HG03354 (cell line): ENCODE data around the gene SLC38A10.

Source experiments
- ATAC-seq: cut with Tn5 transposase; IDR thresholded peaks from one replicate; pipeline ENCODE4 v1.9.1; 2021; ENCODE audit warnings: mild to moderate bottlenecking; ENCODE audit not compliant: unreplicated experiment, poor library complexity, severe bottlenecking

SLC38A10 gene

DNA sequence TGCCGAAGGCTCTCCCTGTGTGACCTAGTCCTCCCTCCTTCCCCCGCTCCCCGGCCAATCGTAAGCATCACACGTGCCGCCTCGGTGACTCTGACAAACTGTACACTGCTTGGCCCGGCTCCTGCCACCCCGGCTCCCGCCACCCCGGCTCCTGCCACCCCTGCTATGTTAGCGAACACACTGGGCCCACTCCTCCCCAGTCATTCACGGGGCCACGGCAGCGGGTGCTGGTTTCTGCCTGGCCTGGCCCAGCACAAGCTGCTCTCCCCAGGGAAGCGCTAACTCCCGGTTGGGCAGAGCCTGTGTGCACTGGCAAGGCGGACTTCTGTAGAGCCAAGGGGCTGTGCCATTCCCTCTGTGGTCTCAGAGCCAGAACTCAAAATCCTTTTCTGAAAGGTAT, 34.0 kb downstream of the SLC38A10 start:
- ATAC-seq: no peak

DNA sequence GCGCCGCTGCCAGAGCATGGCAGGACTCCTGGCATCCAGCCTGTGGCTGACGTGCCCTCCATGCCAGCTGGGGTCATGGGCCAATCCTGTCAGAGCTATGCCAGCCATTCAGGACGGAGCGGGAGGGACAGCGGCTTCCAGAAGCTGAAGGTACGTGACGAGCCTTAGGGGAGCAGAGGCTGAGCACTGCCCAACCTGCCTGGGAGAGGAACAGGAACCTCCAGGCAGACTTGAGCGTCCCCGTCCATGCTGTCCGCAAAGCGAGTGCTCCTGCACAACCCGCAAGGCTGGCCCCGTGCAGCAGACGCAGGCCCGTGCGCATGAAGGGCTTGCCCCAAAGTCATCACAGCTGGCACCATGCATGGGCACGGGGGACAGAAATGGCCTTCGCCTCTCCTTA, 34.5 kb downstream of the SLC38A10 start:
- no peak for ATAC-seq

DNA sequence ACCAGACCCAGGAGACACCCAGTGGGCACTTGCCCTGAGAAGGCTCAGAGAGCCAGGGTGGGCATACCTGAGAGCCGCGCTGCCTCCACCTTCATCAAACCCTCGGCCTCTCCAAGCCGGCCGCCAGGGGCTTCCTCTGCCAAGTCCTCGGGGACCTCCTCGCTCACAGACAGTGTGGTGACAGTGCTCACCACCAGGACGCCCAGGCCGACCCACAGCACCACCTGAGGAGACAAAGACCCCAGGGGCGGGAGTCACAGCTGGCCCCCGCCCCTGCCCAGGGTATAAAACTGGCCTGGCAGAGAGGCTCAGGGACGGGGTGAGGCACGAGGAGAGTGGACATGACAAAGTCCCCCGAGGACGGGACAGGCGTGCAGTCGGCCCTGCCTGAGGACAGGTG, 34.9 kb downstream of the SLC38A10 start:
- no peak for ATAC-seq

DNA sequence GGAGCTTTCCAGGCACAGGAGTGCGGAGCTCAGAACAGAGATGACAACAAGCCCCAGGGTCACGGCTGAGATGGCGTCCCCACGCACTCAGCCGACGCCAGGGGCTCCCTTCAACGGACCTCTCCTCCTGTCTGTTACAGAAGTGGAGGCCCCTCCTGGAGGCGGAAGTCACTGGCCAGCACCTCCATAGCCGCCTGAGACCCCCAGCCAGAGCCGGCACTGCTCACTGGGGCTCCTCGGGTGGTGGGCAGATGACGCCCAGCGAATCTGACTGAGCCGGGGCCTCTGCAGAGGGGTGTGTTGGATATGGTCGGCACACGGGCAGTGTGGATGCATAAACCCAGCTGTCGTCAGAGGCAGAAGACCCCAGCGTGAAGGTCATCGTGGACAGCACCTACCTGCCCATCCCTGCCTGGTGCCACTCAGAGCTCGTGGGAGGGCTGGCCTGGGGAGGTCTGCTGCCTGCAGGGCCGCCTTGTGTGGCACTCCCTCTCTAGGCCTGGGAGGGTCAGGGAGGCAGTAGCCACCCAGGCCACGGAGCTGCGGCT, 36.0 kb downstream of the SLC38A10 start:
- no peak for ATAC-seq

DNA sequence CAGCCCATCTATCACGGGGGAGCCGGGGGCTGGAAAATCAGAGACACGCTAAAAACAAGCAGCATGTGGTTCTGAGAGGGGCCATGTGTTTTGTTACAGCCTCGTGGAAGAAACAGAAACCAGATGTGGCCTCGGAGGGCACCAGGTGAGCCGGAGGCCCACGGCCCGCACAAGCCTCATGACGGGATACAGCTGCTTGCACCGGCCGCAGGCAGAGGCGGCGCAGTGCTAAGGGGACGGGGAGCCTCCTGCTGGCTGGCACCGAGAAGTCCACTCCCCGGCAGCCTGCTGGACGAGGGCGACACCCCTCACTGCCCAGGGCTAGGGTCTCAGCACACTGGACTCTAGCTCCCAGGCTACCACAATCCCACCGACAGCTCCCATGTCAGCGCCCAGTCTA, 36.8 kb downstream of the SLC38A10 start:
- no peak for ATAC-seq

DNA sequence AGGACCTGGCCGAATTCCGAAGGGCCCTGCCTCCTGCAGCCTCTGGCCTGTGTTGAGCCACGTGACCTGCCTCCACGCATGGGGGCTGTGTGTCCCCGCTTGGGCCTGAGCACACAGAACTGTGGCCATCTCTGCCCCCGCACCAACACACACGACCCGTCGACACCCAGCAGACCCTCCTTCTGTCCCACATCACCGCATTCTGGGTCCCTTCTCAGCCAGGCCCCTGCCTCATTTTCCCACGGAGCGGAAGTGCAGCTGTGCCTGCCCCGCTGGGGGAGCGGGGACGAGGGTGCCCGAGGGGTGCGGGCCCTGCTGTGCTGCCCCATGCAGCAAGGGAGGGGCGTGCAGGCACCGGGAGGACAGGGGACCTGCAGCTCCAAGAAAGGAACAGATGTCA, 37.6 kb downstream of the SLC38A10 start:
- no peak for ATAC-seq

DNA sequence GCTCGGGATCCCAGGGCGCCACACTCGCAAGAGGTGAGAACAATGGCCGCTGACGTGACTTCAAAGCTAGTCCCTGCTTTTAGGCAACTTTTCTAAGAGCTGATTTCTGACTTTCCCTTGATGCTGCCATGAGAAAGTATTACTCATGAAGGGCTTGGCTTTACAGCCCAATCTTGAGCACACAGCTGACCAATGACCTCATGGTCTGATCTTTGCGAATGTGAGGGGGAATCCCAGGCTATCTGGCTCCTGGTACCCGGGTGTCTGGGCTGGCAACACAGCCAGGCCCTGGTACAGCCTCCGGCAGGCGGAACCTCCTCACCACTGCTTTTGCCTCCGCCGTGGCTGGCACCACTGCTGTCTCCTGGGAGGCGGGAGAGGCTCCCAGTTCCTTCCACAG, 38.5 kb downstream of the SLC38A10 start:
- no peak for ATAC-seq

DNA sequence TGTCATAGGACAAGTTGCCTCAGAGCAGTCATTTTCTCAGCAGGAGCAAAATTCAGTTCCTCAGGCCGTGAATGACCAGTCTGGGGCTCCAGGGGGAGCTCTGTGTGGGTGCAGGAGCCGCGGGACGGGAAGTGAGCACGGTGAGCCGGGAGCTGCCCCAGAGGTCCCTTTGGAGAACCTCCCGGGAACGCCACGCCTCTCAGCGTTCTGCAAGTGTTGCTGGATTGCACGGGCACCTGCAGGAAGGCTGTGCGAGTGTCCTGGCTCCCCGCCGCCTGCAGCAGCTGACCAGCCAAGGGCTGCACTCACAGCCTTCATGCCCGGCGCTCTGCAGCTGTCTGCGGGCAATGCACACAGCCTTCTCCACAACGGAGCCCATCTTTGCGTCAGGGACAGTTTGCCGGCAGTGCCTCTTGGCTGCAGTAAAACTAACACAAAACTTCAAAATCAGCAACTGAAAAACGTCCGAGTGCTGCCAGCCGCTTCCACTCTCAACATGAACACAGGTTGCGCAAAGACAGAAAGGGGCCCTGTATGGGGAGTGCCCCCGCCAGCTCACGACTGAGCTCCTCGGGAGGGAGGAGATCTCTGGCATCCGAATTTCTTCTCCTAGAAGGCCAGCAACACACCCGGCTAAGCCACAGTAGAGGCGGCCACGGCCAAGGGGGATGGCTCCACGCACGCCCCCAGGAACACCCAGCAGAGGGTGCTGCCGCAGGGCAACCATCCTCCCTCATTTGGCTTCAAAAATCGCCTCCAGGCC, 40.0 kb downstream of the SLC38A10 start:
- no peak for ATAC-seq

DNA sequence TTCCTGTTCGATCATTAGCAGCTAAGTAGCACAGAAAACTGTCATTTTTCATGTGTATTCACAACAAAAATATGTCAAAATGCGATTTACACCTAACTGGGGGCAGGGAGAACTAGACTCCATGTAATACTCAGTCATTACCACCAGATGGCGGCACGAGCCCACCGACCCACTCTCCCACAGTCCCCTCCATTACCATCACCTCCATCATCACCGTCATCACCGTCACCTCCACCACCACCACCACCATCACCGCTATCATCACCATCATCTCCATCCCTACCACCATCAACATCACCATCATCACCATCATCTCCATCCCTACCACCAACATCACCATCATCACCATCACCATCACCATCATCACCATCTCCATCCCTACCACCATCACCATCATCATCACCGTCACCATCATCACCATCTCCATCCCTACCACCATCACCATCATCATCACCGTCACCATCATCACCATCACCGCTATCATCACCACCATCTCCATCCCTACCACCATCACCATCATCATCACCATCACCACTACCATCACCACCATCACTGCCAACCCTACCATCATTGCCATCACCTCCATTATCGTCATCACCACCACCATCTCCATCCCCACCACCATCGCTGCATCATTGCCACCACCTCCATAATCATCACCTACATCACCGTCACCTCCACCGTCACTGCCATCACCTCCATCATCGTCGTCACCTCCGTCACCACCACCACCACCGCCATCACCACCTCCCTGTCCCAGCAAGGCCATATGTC, 41.6 kb downstream of the SLC38A10 start:
- no peak for ATAC-seq

DNA sequence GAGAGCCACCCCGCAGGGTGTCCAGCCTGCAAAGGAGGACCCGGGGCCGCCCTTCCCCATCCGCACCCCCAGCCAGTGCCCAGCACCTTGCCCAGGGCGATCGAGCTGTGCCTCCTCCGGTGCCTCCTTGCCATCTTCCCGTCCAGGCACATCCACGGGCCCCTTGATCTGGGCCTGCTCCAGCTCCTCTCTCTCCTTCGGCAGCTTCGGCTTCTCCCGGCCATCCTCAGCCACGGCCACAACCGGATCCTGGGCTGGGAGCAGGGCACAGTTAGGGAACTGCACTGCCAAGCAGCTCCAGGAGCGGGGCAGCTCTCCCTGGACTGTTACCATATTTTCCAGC, 42.1 kb downstream of the SLC38A10 start:
- ATAC-seq: no peak

DNA sequence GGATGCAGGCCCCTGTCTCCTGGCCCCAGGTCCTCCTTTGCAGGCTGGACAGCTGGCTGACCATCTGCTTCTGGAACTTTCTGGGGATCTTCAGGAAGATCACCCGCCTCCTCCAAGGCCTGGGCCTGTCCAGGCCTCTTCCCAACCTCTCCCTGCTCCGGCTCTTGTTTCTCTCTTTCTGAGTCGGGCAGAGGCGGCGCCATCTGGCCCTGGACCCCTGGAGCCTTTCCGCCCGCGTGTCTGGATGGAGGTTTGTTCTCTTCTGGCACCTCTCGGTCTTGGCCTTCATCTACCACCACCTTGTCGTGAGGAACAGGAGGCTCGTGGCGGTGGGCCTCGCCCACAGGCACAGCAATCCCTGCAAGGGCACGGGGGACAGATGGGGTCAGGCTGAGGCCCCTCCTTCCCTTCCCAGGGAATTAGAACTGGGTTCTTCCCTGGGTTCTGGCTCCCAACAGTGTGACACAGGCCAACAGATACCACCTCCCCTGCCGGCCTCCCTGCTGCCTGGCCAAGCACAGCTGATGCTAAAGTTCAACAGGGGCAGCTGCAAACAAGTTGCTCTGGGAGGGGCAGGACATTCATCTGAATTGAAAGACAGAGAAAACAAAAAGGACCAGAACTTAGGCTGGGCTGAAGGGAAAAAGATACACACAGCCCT, 42.7 kb downstream of the SLC38A10 start:
- no peak for ATAC-seq

DNA sequence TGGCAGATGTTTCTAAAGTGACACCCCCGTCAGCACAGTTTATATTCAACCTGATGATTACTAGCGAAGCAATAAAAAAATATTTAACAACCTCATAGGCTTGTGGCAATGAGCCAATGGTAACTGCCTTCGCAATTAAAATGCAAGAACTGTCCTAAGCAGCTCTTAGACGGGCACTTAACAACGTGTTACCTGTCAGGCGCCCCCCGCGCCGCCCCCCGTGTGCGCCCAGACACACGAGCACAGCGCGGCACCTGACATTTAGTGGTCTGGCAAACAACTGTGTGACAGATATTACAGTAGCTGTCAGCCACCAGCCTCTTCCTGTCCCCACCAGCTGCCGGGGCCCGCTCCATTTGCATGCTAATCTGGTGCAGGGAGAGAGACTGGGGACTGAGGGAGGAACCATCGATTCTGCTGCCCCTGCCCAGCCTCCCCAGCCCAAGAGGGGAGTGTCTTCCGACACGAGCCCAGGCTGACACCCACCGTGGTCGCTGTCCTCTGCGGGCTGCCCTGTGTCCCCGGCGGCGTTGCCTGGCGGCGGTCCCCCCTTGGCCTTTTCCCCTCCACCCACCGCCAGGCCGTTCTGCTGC, 43.3 kb downstream of the SLC38A10 start:
- ATAC-seq: no peak

DNA sequence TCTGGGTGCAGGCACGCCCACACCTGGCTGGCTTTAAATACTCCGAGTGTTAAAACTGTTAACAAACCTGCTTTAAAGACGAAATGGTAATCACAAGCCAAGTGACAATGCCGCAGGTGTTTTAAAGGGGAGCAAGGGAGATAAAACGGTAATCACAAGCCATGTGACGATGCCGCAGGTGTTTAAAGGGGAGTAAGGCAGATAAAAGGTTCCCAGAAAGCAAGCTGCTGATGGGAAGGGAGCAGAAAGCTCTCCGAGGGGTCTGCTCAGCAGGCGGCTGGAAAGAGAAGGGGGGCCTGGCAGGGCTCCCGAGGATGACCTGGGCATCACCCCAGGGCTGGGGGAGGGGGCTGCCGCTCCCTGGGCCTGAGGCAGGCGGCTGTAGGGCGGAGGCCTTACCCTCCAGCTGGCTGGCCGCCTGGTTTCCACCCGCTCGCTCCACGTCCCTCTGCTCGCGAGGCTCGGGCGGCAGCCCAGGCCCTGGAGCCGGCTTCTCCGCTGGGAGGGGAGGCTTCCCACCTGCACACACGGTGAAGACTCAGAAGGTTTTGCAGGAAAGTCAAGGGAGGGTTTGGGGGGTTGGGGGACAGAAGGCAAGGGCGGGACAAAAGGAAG, 43.9 kb downstream of the SLC38A10 start:
- no peak for ATAC-seq

DNA sequence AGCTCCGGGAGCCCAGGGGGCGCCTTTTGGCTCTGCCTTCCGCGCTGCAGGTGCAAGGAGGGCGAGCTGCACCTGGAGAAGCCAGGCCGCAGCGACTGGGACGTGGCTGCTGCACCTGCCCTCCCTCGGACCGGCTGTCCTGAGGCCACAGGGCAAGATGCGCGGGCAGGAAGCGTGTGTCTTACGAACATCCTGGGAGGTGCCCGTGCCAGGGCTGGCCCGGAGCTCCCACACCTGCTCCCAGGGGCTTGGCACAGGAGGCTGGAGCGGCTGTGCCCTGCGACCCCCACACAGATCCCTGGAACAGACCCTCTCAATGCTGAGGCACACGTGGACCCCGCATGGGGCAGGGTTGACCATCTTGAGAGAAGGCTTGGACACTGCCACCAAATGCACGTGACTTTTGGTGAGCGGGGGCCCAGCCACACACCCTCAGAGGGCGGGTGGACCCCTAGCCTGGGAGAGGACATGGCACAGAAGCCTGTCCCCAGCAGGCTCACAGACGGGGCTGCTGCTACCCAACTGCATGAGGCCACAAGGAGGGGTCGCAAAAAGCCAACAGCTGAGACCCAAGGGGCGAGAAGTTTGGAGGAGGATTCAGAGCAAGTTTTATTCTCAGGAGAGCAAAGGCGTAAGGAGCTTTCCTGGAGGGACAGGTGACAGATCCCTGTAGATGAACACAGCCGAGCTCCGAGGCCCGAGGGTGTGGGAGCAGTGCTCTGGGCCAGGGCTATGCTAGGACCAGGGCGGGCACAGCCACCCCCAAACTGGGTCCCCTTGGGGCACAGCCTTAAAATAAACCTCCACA, 44.6 kb downstream of the SLC38A10 start:
- no peak for ATAC-seq

DNA sequence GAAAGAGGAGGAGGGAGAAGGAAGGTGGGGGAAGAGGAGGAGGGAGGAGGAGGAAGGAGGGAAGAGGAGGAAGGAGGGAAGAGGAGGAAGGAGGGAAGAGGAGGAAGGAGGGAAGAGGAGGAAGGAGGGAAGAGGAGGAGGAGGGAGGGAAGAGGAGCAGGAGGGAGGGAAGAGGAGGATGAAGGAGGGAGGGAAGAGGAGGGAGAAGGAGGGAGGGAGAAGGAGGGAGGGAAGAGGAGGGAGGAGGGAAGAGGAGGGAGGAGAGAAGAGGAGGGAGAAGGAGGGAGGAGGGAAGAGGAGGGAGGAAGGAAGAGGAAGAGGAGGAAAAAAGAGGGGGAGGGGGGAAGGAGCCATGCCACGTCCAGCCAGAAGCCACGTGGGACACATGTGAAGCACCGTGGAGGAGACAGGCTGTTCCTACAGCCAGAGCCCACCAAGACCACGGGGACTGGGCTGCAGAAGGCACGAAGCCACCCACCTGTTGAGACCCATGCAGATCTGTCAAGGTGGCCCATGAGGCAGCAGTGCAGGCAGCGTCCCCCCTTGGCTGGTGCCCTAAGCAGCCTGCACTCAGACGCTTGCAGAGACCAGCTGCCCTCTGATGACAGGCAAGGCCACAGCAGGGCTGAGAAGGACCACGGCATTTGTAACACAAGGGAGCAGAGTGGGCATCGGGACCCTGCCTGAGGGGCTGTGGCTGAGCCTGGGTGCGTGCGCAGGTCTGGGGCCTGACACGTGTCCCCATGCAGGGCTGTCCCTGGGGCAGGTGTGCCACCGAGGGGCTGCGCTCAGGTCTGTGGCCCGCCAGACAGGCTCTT, 45.7 kb downstream of the SLC38A10 start:
- ATAC-seq: no peak

DNA sequence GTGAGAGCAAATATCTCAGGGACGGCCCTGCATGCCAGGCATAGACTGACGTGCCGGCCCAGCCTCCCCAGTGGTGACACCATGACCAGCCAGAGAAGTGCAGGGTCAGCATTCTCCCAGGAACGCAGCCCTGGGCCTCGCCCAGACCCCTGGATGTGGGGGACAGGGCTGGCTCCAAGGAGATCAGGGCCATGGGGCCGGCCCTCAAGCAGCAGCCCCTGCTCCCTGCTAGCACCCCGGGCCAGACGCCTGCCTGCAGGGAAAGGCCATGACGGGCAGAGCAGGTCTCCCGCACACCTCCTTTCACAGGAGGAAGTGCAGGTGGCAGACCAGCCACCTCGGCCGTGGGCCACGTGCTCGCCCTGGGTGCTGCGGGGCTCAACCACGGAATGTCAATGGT, 46.5 kb downstream of the SLC38A10 start:
- no peak for ATAC-seq

DNA sequence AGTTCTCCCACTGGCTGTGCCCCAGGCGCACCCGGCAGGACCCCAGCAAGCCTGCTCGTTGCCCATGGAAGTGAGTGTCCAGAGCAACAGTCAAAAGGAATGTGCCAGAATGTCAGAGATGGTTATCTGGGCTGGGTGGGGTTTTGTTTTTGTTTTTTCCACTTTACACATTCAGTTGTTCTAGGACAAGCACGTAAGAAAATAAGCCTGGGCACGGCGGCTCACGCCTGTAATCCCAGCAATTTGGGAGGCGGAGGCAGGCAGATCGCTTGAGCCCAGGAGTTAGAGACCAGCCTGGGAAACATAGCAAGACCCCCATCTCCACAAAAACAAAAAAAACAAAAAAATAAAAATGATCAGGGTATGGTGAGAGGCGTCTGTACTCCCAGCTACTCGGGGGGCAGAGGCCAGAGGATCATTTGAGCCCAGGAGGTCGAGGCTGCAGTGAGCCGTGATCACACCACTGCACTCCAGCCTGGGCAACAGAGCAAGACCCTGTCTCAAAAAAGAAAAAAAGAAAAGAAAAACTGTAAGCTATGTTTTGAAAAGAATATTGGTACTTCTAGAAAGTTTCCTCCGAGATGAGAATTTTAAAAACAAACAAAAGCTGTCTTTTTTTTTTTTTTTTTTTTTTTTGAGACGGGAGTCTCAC, 47.6 kb downstream of the SLC38A10 start:
- no peak for ATAC-seq
